ENCODE measurements around the gene CALML5.

CALML5 gene

GRCh38 chr10:5532618-5533097 is 33.3 kb upstream of the CALML5 start:
- DNase-seq, result no peak

GRCh38 chr10:5532307-5532605 is 32.9 kb upstream of the CALML5 start:
- DNase-seq, result no peak

- DNase-seq, result no peak
Observed at GRCh38 chr10:5531558-5532306, 32.4 kb upstream of the CALML5 start.

- no peak for DNase-seq
Observed at GRCh38 chr10:5530846-5531557, 31.6 kb upstream of the CALML5 start.

- no peak for DNase-seq
Observed at GRCh38 chr10:5530412-5530806, 31.0 kb upstream of the CALML5 start.

- DNase-seq, result no peak
Observed at GRCh38 chr10:5529702-5530411, 30.5 kb upstream of the CALML5 start.

- no peak for DNase-seq
Observed at GRCh38 chr10:5528989-5529701, 29.8 kb upstream of the CALML5 start.

GRCh38 chr10:5527332-5528200 is 28.2 kb upstream of the CALML5 start:
- no peak for DNase-seq

GRCh38 chr10:5526691-5527331 is 27.4 kb upstream of the CALML5 start:
- no peak for DNase-seq

GRCh38 chr10:5525561-5526341 is 26.4 kb upstream of the CALML5 start:
- no peak for DNase-seq

- DNase-seq, result no peak
Observed at GRCh38 chr10:5524641-5525560, 25.5 kb upstream of the CALML5 start, which contains the start of gene CALML3. TSS of gene CALML3 (plus strand) at chr10:5524961. CDS start at chr10:5525086, 125 bp downstream.

- no peak for DNase-seq
Observed at GRCh38 chr10:5523796-5524574, 24.6 kb upstream of the CALML5 start.

- no peak for DNase-seq
Observed at GRCh38 chr10:5522913-5523560, 23.7 kb upstream of the CALML5 start.

GRCh38 chr10:5519054-5519453 is 19.7 kb upstream of the CALML5 start:
- no peak for DNase-seq

- no peak for DNase-seq
Observed at GRCh38 chr10:5518143-5518542, 18.8 kb upstream of the CALML5 start.

GRCh38 chr10:5517546-5517945 is 18.2 kb upstream of the CALML5 start:
- DNase-seq, result no peak

- no peak for DNase-seq
Observed at GRCh38 chr10:5515948-5516761, 16.8 kb upstream of the CALML5 start.
